ENCODE measurements around the gene TSHZ2.
"Not testable (repeated sequence)": the region's sequence is repeated elsewhere in the genome, so short reads cannot be mapped to it uniquely, and the experiment has no call there.

TSHZ2 gene

GRCh38 chr20:53316206-53316937 is 344.2 kb downstream of the TSHZ2 start:
- no peak for DNase-seq (ENCODE audit: low read depth)

DNA sequence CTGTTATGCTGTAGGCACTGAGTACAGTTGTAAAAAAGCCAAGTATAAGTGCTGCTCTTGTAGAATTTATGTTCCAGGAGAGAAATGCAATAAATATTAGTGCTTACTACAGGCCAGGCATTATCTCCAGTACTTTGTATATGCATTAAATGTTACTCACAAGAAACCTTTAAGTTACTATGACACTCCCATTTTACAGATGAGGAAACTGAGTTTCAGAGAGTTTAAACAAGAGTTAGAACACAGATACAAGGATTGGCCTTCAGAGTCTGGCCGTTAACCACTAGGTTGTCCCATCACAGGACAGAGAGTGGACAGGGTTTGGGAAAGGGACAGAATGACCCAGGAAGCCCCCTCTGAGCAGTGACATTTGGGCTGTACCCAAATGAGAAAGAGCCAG is 347.0 kb downstream of the TSHZ2 start:
- DNase-seq (ENCODE audit: low read depth), result no peak

- no peak for DNase-seq (ENCODE audit: low read depth)
These were observed 347.6 kb downstream of the TSHZ2 start for GRCh38 chr20:53319716-53320115.

GRCh38 chr20:53320701-53321100 is 348.5 kb downstream of the TSHZ2 start:
- DNase-seq (ENCODE audit: low read depth), result no peak

GRCh38 chr20:53321596-53321995 is 349.4 kb downstream of the TSHZ2 start:
- no peak for DNase-seq (ENCODE audit: low read depth)

GRCh38 chr20:53322651-53323050 is 350.5 kb downstream of the TSHZ2 start:
- peak; percentile 6 for DNase-seq (ENCODE audit: low read depth)

- not testable (repeated sequence) for DNase-seq (ENCODE audit: low read depth)
These were observed 351.3 kb downstream of the TSHZ2 start for GRCh38 chr20:53323460-53323859.

DNA sequence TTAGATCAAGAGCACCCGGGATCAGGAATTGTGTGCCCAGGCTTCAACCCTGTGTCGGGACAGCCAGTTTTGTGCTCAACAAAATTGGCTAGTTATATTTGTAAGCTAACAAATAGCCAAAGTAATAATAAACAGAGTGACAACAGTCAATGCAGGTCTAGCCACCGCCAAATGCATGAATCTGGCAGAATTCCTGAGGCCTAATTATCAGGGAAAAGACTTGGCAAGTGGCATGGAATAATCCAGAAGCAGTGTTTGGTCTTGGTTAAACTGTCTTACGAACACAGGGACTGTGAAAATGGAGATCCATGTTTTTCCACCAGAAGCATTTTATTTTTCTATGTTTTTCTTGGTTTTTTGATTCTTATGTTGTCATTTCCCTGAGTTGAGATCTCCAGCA is 352.7 kb downstream of the TSHZ2 start:
- DNase-seq (ENCODE audit: low read depth), result no peak

- no peak for DNase-seq (ENCODE audit: low read depth)
These were observed 356.8 kb downstream of the TSHZ2 start for GRCh38 chr20:53328961-53329360.

DNA sequence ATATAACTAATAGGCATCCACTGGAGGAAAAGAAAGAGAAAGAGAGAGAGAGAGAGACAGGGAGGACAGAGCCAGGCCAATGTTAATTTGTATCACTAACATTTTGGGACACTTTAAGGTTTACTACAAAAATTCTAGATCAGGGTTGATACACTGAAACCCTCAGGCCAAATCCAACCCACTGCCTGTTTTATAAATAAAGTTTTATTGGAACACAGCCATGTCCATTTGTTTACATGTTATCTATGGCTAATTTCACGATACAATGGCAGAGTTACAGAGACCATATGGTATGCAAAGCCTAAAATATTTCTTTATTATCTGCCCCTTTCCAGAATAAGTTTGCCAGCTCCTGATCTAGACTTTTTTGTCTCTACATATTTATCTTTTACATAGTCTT is 357.6 kb downstream of the TSHZ2 start:
- DNase-seq (ENCODE audit: low read depth), result no peak

- DNase-seq (ENCODE audit: low read depth), result no peak
These were observed 358.5 kb downstream of the TSHZ2 start for GRCh38 chr20:53330601-53331140.

DNA sequence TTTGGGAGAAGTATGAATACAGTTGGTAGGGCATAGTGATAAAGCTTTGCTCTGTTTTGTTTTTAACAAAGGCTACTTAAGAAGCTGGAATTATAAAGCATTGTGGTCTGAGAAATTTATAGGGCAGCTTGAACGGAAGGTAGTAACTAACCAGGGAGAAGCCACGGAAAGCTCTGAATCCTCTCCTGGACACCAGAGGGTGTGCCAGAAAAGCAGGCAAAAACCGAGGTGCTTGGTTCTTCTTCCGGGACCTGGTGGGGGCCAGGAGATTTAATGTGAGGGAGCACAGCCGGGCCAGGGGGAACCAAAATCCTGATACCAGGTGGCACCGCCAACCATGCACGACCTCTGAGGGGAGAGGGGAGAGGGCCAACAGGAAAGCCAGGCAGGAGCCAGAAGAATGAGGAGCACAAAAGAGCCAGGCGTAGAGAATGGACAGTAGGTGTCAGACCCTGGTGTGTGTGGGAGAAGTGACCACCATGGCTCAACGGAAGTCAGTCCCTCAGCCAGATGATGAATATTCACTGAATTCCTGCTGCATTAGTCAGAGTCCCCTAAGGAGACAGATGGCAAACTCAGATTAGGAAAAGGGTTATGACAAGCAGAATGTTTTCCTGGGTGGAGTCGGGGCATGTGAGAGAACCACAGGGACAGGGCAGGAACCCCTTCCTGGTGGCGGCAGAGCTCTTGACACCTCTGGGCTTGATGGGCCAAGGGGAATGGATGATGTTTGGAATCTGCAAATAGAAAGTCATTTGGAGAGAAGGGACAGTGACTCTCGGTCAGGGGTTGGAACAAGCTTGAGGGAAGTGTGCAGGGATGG is 359.2 kb downstream of the TSHZ2 start:
- DNase-seq (ENCODE audit: low read depth), result no peak

GRCh38 chr20:53332022-53332837 is 360.1 kb downstream of the TSHZ2 start:
- no peak for DNase-seq (ENCODE audit: low read depth)

- DNase-seq (ENCODE audit: low read depth), result no peak
These were observed 362.7 kb downstream of the TSHZ2 start for GRCh38 chr20:53334861-53335260.

DNA sequence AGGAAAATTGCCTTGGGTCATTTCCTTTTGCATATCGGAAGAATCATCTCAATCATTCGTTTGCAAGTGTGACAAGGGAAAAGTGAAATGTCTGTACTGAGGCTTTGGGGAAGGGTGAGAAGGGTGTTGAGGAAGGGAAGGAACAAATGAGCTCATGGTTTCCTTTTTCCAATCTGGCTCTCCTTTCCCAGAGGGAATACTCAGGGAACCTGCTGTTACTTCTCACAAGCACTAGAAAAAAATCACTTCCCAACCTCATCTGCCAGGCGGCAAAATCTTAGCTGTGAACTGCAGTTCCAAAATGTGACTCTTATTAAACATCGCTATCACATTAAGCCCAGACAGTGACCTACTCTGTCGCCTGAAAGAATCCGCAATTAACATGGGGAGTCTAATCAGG is 363.4 kb downstream of the TSHZ2 start:
- DNase-seq (ENCODE audit: low read depth), result no peak

- DNase-seq (ENCODE audit: low read depth), result no peak
These were observed 364.7 kb downstream of the TSHZ2 start for GRCh38 chr20:53336892-53337291.

DNA sequence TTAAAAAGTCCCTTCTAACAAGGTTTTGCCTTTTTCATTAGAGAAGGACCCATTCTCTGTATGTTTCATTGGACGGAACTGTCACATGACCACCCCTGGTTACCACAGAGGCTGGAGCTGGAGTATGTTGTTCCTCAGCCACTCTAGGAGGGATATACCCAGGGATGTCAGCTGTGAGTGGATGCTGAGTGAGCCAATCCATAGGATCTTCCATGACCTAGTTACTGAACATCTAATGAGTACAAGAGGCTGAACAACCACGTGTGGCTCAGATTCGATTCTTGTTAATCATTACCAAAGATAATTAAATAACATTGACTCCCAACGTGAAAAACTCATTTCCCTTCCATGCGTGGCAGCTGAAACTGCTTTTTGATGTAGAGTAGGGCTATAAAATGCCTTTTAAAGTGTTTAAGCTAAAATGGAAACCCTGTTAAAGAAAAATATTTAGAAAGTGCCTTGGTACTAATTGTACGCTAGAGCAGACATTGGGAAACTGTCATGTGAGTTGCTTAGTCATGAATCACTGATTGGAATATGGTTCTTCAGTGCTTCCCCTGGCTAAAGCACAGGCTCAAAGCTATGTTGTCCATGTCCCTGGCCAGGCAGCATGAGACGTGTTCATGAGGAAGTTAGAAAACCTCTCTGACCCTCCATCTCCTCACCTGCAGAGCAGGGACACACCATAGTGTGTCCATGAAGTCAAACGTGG is 365.4 kb downstream of the TSHZ2 start:
- no peak for DNase-seq (ENCODE audit: low read depth)

GRCh38 chr20:53338716-53339115 is 366.6 kb downstream of the TSHZ2 start:
- no peak for DNase-seq (ENCODE audit: low read depth)

- DNase-seq (ENCODE audit: low read depth), result no peak
These were observed 370.3 kb downstream of the TSHZ2 start for GRCh38 chr20:53342429-53342828.

- no peak for DNase-seq (ENCODE audit: low read depth)
These were observed 371.3 kb downstream of the TSHZ2 start for GRCh38 chr20:53343448-53343847.

- no peak for DNase-seq (ENCODE audit: low read depth)
These were observed 372.7 kb downstream of the TSHZ2 start for GRCh38 chr20:53344891-53345290.
